HepG2 (cell line): Measurements from ENCODE around the gene FAM43B. TPM values are rescaled to one million over a fixed set of nuclear protein-coding genes. Genes with fewer than 3 reads are reported as not detected.

Experiments
- ATF4 ChIP-seq, 2 experiments: fragments of 450-650 bp in 1 of 2; sonication (generic) in 1 of 2; formaldehyde crosslinking; IDR thresholded peaks; 2 replicates each; pipeline versions ENCODE4 v1.5.0 to v1.8.0; 2020 to 2022; ENCODE audit warnings: mild to moderate bottlenecking in 1 of 2, missing genetic modification reagents in 1 of 2
- CAMTA2 ChIP-seq: sonication (generic); formaldehyde crosslinking; IDR thresholded peaks from 2 replicates; pipeline ENCODE4 v1.4.0; 2020; ENCODE audit warnings: mild to moderate bottlenecking, missing genetic modification reagents, borderline replicate concordance
- CENPT ChIP-seq: sonication (generic); formaldehyde crosslinking; IDR thresholded peaks from 2 replicates; pipeline ENCODE4 v1.8.0; 2022; ENCODE audit warnings: low read depth, mild to moderate bottlenecking, moderate library complexity, missing genetic modification reagents
- FLYWCH1 ChIP-seq: sonication (generic); formaldehyde crosslinking; IDR thresholded peaks from 2 replicates; pipeline ENCODE4 v1.8.1; 2023; ENCODE audit warnings: mild to moderate bottlenecking, missing genetic modification reagents
- FOXA1 ChIP-seq, 2 experiments: fragments of 450-650 bp in 1 of 2; sonication (generic) in 1 of 2; formaldehyde crosslinking in 1 of 2; IDR thresholded peaks; 2 replicates each; pipeline versions ENCODE4 v1.4.0 to v1.6.1; 2016 to 2020; ENCODE audit warnings: missing genetic modification reagents in 1 of 2
- HDAC1 ChIP-seq: sonication (generic); formaldehyde crosslinking; IDR thresholded peaks from 2 replicates; pipeline ENCODE4 v1.5.1; 2020; ENCODE audit warnings: mild to moderate bottlenecking, missing genetic modification reagents
- HOXA5 ChIP-seq: sonication (generic); formaldehyde crosslinking; IDR thresholded peaks from 2 replicates; pipeline ENCODE4 v1.4.0; 2020; ENCODE audit warnings: missing genetic modification reagents
- KDM6A ChIP-seq: IDR thresholded peaks from 2 replicates; pipeline ENCODE4 v1.6.1; 2016; ENCODE audit warnings: low read depth
- KLF12 ChIP-seq: sonication (generic); formaldehyde crosslinking; IDR thresholded peaks from 2 replicates; pipeline ENCODE4 v1.4.0; 2020; ENCODE audit warnings: missing genetic modification reagents, borderline replicate concordance
- MED8 ChIP-seq: sonication (generic); formaldehyde crosslinking; IDR thresholded peaks from 2 replicates; pipeline ENCODE4 v1.8.1; 2023; ENCODE audit warnings: mild to moderate bottlenecking, missing genetic modification reagents; ENCODE audit not compliant: insufficient replicate concordance
- NFE2L2 ChIP-seq: fragments of 150-350 bp; IDR thresholded peaks from 2 replicates; pipeline ENCODE4 v1.6.1; 2014; ENCODE audit warnings: low read length
- SPEN ChIP-seq: sonication (generic); formaldehyde crosslinking; IDR thresholded peaks from 2 replicates; pipeline ENCODE4 v1.5.1; 2020; ENCODE audit warnings: low read depth, mild to moderate bottlenecking, missing genetic modification reagents
- SRSF9 ChIP-seq: fragments of 200-400 bp; formaldehyde crosslinking; IDR thresholded peaks from 2 replicates; pipeline ENCODE4 v1.6.1; 2018; ENCODE audit warnings: borderline replicate concordance, mild to moderate bottlenecking, low read depth, low read length; ENCODE audit not compliant: insufficient read depth, poor library complexity, severe bottlenecking
- SSRP1 ChIP-seq: IDR thresholded peaks from 2 replicates; pipeline ENCODE4 v1.6.1; 2016; ENCODE audit warnings: control low read depth
- TCF7 ChIP-seq: sonication (generic); IDR thresholded peaks from 2 replicates; pipeline ENCODE4 v1.6.1; 2016; ENCODE audit warnings: antibody characterized with exemption, low read depth
- ZBTB26 ChIP-seq: IDR thresholded peaks from 2 replicates; pipeline ENCODE4 v1.6.1; 2016; ENCODE audit warnings: missing compliant biosample characterization, missing genetic modification reagents, borderline replicate concordance
- ZEB1 ChIP-seq: IDR thresholded peaks from 2 replicates; pipeline ENCODE4 v1.6.1; 2012; ENCODE audit warnings: mild to moderate bottlenecking, low read depth, inconsistent platforms; ENCODE audit not compliant: insufficient replicate concordance
- ZIK1 ChIP-seq: sonication (generic); formaldehyde crosslinking; IDR thresholded peaks from 2 replicates; pipeline ENCODE4 v1.5.0; 2020; ENCODE audit warnings: mild to moderate bottlenecking, low read depth, missing genetic modification reagents, borderline replicate concordance
- ZNF251 ChIP-seq: sonication (generic); formaldehyde crosslinking; IDR thresholded peaks from 2 replicates; pipeline ENCODE4 v1.9.0; 2021; ENCODE audit warnings: mild to moderate bottlenecking, missing genetic modification reagents
- ZNF570 ChIP-seq: sonication (generic); formaldehyde crosslinking; IDR thresholded peaks from 2 replicates; pipeline ENCODE4 v1.4.0; 2020; ENCODE audit warnings: mild to moderate bottlenecking, missing genetic modification reagents, borderline replicate concordance
- ZNF616 ChIP-seq: sonication (generic); formaldehyde crosslinking; IDR thresholded peaks from 2 replicates; pipeline ENCODE4 v1.5.0; 2020; ENCODE audit warnings: low read depth, mild to moderate bottlenecking, missing genetic modification reagents
- polyA plus RNA-seq, 8 experiments: library from polyadenylated mRNA; depleted of rRNA in 3 of 8; stranded (reverse) in 7 of 8; unstranded in 1 of 8; fragments of >200 nt; fragmentation: Illumina TruSeq in 4 of 8; extraction: Trizol in 4 of 8; gene quantifications; 2 replicates each; pipeline versions ENCODE4 v1.2.1 to v1.2.3, GENCODE V29; 2011 to 2016; ENCODE audit warnings: low read depth in 4 of 8, missing spikeins in 1 of 8, mixed read lengths in 1 of 8; ENCODE audit not compliant: insufficient read depth in 1 of 8
- total RNA-seq, 5 experiments: library from RNA; depleted of rRNA; stranded (reverse); fragments of >200 nt; fragmentation: Illumina TruSeq; extraction: Trizol; gene quantifications; 2 replicates each; pipeline ENCODE4 v1.2.3, GENCODE V29; 2016; ENCODE audit warnings: low read depth in 1 of 5
- TF ChIP-seq, protein P1 (sequence below): IDR thresholded peaks from 2 replicates; pipeline ENCODE4 v1.6.1; 2018; ENCODE audit warnings: missing genetic modification reagents
- TF ChIP-seq, protein P2 (sequence below): sonication (generic); formaldehyde crosslinking; IDR thresholded peaks from 2 replicates; pipeline ENCODE4 v1.5.1; 2020; ENCODE audit warnings: mild to moderate bottlenecking, missing genetic modification reagents, moderate library complexity
- TF ChIP-seq, protein P3 (sequence below): sonication (generic); formaldehyde crosslinking; IDR thresholded peaks from 2 replicates; pipeline ENCODE4 v1.8.0; 2022; ENCODE audit warnings: mild to moderate bottlenecking, missing genetic modification reagents, borderline replicate concordance

The FAM43B gene
- total and polyA plus RNA-seq, 2 of the 13 experiments (the other 11 are each of a cell fraction or from before 2014, with no cell fraction given), result 0.63 to 3.7 TPM

DNA sequence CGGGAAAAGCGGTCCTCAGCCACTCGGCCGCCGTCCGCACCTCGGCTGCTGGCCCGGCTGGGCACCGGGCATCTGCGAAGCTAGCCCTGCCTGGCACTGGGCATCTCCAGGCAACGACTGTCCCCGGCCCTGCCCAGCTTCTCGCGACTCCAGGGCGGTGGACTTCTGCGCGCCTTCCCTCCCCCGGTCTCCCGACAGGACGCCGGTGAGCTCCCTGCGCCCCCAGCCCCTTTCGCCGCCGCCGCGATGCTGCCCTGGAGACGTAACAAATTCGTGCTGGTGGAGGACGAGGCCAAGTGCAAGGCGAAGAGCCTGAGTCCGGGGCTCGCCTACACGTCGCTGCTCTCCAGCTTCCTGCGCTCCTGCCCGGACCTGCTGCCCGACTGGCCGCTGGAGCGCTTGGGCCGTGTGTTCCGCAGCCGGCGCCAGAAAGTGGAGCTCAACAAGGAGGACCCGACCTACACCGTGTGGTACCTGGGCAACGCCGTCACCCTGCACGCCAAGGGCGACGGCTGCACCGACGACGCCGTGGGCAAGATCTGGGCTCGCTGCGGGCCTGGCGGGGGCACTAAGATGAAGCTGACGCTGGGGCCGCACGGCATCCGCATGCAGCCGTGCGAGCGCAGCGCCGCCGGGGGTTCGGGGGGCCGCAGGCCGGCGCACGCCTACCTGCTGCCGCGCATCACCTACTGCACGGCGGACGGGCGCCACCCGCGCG, 514 bp downstream of the FAM43B start (continued):
- TF ChIP-seq, protein P1, sequence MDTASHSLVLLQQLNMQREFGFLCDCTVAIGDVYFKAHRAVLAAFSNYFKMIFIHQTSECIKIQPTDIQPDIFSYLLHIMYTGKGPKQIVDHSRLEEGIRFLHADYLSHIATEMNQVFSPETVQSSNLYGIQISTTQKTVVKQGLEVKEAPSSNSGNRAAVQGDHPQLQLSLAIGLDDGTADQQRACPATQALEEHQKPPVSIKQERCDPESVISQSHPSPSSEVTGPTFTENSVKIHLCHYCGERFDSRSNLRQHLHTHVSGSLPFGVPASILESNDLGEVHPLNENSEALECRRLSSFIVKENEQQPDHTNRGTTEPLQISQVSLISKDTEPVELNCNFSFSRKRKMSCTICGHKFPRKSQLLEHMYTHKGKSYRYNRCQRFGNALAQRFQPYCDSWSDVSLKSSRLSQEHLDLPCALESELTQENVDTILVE (CRISPR knock-in tag), result no peak
- TF ChIP-seq HDAC1 (CRISPR knock-in tag), result no peak
- 0 out of 2 replicates have a peak, but pooled peaks have one; percentile 26 for TF ChIP-seq ZNF251 (CRISPR knock-in tag)
- no peak for TF ChIP-seq CENPT (CRISPR knock-in tag)
- TF ChIP-seq, protein P2, sequence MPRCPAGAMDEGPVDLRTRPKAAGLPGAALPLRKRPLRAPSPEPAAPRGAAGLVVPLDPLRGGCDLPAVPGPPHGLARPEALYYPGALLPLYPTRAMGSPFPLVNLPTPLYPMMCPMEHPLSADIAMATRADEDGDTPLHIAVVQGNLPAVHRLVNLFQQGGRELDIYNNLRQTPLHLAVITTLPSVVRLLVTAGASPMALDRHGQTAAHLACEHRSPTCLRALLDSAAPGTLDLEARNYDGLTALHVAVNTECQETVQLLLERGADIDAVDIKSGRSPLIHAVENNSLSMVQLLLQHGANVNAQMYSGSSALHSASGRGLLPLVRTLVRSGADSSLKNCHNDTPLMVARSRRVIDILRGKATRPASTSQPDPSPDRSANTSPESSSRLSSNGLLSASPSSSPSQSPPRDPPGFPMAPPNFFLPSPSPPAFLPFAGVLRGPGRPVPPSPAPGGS (CRISPR knock-in tag), result no peak
- TF ChIP-seq KLF12 (CRISPR knock-in tag), result no peak
- no peak for TF ChIP-seq SSRP1 (CRISPR knock-in tag)
- no peak for TF ChIP-seq SRSF9
- TF ChIP-seq ZBTB26 (CRISPR knock-in tag), result no peak
- no peak for TF ChIP-seq KDM6A (CRISPR knock-in tag)
- TF ChIP-seq, protein P3, sequence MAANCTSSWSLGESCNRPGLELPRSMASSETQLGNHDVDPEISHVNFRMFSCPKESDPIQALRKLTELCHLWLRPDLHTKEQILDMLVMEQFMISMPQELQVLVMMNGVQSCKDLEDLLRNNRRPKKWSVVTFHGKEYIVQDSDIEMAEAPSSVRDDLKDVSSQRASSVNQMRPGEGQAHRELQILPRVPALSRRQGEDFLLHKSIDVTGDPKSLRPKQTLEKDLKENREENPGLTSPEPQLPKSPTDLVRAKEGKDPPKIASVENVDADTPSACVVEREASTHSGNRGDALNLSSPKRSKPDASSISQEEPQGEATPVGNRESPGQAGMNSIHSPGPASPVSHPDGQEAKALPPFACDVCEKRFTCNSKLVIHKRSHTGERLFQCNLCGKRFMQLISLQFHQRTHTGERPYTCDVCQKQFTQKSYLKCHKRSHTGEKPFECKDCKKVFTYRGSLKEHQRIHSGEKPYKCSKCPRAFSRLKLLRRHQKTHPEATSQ (CRISPR knock-in tag), result no peak
- TF ChIP-seq HOXA5, result no peak
- peak; percentile 39; the same call in 1 of the 2 replicates for TF ChIP-seq SPEN (CRISPR knock-in tag)
- no peak for TF ChIP-seq ZIK1
- no peak for TF ChIP-seq NFE2L2
- no peak for TF ChIP-seq FLYWCH1 (CRISPR knock-in tag)
- TF ChIP-seq MED8 (CRISPR knock-in tag), result peak; percentile 17
- peak; percentile 61; the same call in 1 of the 2 replicates for TF ChIP-seq CAMTA2
- no peak for TF ChIP-seq ZNF616 (CRISPR knock-in tag)
- no peak for TF ChIP-seq ZEB1
- no peak for TF ChIP-seq FOXA1 (IDR thresholded peaks at IDR 0.05)
- no peak; the same call in 1 of the 2 replicates for TF ChIP-seq FOXA1 (CRISPR knock-in tag; IDR thresholded peaks at IDR 0.05)
- no peak for TF ChIP-seq ATF4 (CRISPR knock-in tag; IDR thresholded peaks at IDR 0.05)
- TF ChIP-seq TCF7, result no peak
- TF ChIP-seq ZNF570, result no peak
